HEK293 (cell line): ENCODE data around the gene MAP7.
A peak's percentile ranks its signal among the peaks of the same experiment; 100 is the strongest.

ENCODE experiments used
- CTCF ChIA-PET: fragments of 350-600 bp; formaldehyde crosslinking; extraction: SDS; loops from one replicate; lab custom pipeline; 2021; ENCODE audit warnings: antibody characterized with exemption; lab: Yijun Ruan, JAX
- POLR2A ChIA-PET: fragments of 300-600 bp; formaldehyde crosslinking; extraction: SDS; loops from one replicate; lab custom pipeline; 2020; ENCODE audit warnings: antibody characterized with exemption, inconsistent platforms; lab: Yijun Ruan, JAX
- H3K27ac ChIP-seq: fragments of 200-500 bp; sonication (Bioruptor generic); 2 replicates; pipeline ENCODE4 v1.5.1; 2014; ENCODE audit warnings: low read depth, low read length, control low read depth, inconsistent platforms; ENCODE audit errors: extremely low read depth
- H3K36me3 ChIP-seq, 2 experiments: fragments of 200-500 bp in 1 of 2; sonication (Bioruptor generic) in 1 of 2; 1 replicate in 1 of 2; 2 replicates in 1 of 2; pipeline ENCODE4 v1.5.1; 2014 to 2017; ENCODE audit warnings: inconsistent platforms in 2 of 2, low read length in 2 of 2; ENCODE audit not compliant: control insufficient read depth in 2 of 2, insufficient read depth in 1 of 2
- H3K4me1 ChIP-seq: fragments of 200-500 bp; sonication (Bioruptor generic); 2 replicates; pipeline ENCODE4 v1.5.1; 2014; ENCODE audit warnings: mild to moderate bottlenecking, low read length, inconsistent platforms; ENCODE audit not compliant: control insufficient read depth, insufficient read depth
- H3K4me3 ChIP-seq: 2 replicates; pipeline ENCODE4 v1.5.1; 2011; ENCODE audit warnings: low read depth, mild to moderate bottlenecking, control low read depth, low read length, moderate library complexity
- H3K9me3 ChIP-seq: fragments of 200-500 bp; sonication (Bioruptor generic); 2 replicates; pipeline ENCODE4 v1.5.1; 2014; ENCODE audit warnings: low read depth, low read length, inconsistent platforms; ENCODE audit not compliant: control insufficient read depth, insufficient read depth
- EGR2 ChIP-seq: fragments of 450-650 bp; formaldehyde crosslinking; IDR thresholded peaks from 2 replicates; pipeline ENCODE4 v1.5.1; 2016; ENCODE audit warnings: low read depth, missing biosample characterization, missing genetic modification characterization
- GLI4 ChIP-seq: fragments of 450-650 bp; formaldehyde crosslinking; IDR thresholded peaks from 2 replicates; pipeline ENCODE4 v1.5.1; 2016; ENCODE audit warnings: missing biosample characterization, missing genetic modification characterization
- GLIS1 ChIP-seq: fragments of 450-650 bp; formaldehyde crosslinking; IDR thresholded peaks from 2 replicates; pipeline ENCODE4 v1.5.1; 2016; ENCODE audit warnings: missing biosample characterization, missing genetic modification characterization
- GLIS2 ChIP-seq: fragments of 450-650 bp; formaldehyde crosslinking; IDR thresholded peaks from 2 replicates; pipeline ENCODE4 v1.5.1; 2016; ENCODE audit warnings: missing biosample characterization, missing genetic modification characterization
- OVOL3 ChIP-seq: fragments of 450-650 bp; formaldehyde crosslinking; IDR thresholded peaks from 2 replicates; pipeline ENCODE4 v1.5.1; 2016; ENCODE audit warnings: missing biosample characterization, missing genetic modification characterization
- SCRT2 ChIP-seq: fragments of 450-650 bp; formaldehyde crosslinking; IDR thresholded peaks from 2 replicates; pipeline ENCODE4 v1.5.1; 2016; ENCODE audit warnings: missing biosample characterization, missing genetic modification characterization
- SETDB1 ChIP-seq: IDR thresholded peaks from one replicate; pipeline ENCODE4 v1.6.1; 2017; ENCODE audit warnings: mild to moderate bottlenecking, low read length, moderate library complexity, mixed read lengths; ENCODE audit not compliant: insufficient read length
- ZBTB17 ChIP-seq: fragments of 450-650 bp; formaldehyde crosslinking; IDR thresholded peaks from 2 replicates; pipeline ENCODE4 v1.5.1; 2016; ENCODE audit warnings: missing biosample characterization, missing genetic modification characterization
- ZFP3 ChIP-seq: fragments of 450-650 bp; formaldehyde crosslinking; IDR thresholded peaks from 2 replicates; pipeline ENCODE4 v1.5.1; 2016; ENCODE audit warnings: low read depth, missing biosample characterization, missing genetic modification characterization
- ZNF2 ChIP-seq: fragments of 450-650 bp; formaldehyde crosslinking; IDR thresholded peaks from 2 replicates; pipeline ENCODE4 v1.5.1; 2016; ENCODE audit warnings: missing biosample characterization, missing genetic modification characterization
- ZNF350 ChIP-seq: fragments of 450-650 bp; formaldehyde crosslinking; IDR thresholded peaks from 2 replicates; pipeline ENCODE4 v1.5.0; 2017; ENCODE audit warnings: missing biosample characterization, mild to moderate bottlenecking, missing genetic modification characterization
- ZNF354C ChIP-seq: fragments of 450-650 bp; formaldehyde crosslinking; IDR thresholded peaks from 2 replicates; pipeline ENCODE4 v1.5.1; 2016; ENCODE audit warnings: missing biosample characterization, missing genetic modification characterization, low read depth, borderline replicate concordance
- ZNF426 ChIP-seq: fragments of 450-650 bp; formaldehyde crosslinking; IDR thresholded peaks from 2 replicates; pipeline ENCODE4 v1.5.1; 2017; ENCODE audit warnings: missing biosample characterization, missing genetic modification characterization, mild to moderate bottlenecking, inconsistent platforms, moderate library complexity
- ZNF48 ChIP-seq: fragments of 450-650 bp; formaldehyde crosslinking; IDR thresholded peaks from 2 replicates; pipeline ENCODE4 v1.5.1; 2016; ENCODE audit warnings: missing biosample characterization, missing genetic modification characterization
- ZNF510 ChIP-seq: fragments of 450-650 bp; formaldehyde crosslinking; IDR thresholded peaks from 2 replicates; pipeline ENCODE4 v1.5.1; 2018; ENCODE audit warnings: mild to moderate bottlenecking, missing genetic modification characterization, missing biosample characterization; ENCODE audit not compliant: insufficient replicate concordance
- ZNF610 ChIP-seq: fragments of 450-650 bp; formaldehyde crosslinking; IDR thresholded peaks from 2 replicates; pipeline ENCODE4 v1.5.1; 2016; ENCODE audit warnings: missing biosample characterization, missing genetic modification characterization, borderline replicate concordance
- ZNF621 ChIP-seq: fragments of 450-650 bp; formaldehyde crosslinking; IDR thresholded peaks from 2 replicates; pipeline ENCODE4 v1.5.1; 2017; ENCODE audit warnings: missing biosample characterization, missing genetic modification characterization
- ZNF623 ChIP-seq: fragments of 450-650 bp; formaldehyde crosslinking; IDR thresholded peaks from 2 replicates; pipeline ENCODE4 v1.5.1; 2016; ENCODE audit warnings: missing biosample characterization, missing genetic modification characterization
- ZNF624 ChIP-seq: fragments of 450-650 bp; formaldehyde crosslinking; IDR thresholded peaks from 2 replicates; pipeline ENCODE4 v1.5.1; 2017; ENCODE audit warnings: missing biosample characterization, missing genetic modification characterization
- ZNF776 ChIP-seq: fragments of 450-650 bp; formaldehyde crosslinking; IDR thresholded peaks from 2 replicates; pipeline ENCODE4 v1.5.0; 2017; ENCODE audit warnings: missing biosample characterization, missing genetic modification characterization, borderline replicate concordance
- TF ChIP-seq, protein P1 (sequence below): sonication (generic); formaldehyde crosslinking; IDR thresholded peaks from 2 replicates; pipeline ENCODE4 v1.8.1; 2022; ENCODE audit warnings: mild to moderate bottlenecking, moderate library complexity, missing genetic modification reagents
- TF ChIP-seq, protein P2 (sequence below): fragments of 450-650 bp; formaldehyde crosslinking; IDR thresholded peaks from 2 replicates; pipeline ENCODE4 v1.5.1; 2016; ENCODE audit warnings: missing biosample characterization, missing genetic modification characterization
- TF ChIP-seq, protein P3 (sequence below): fragments of 450-650 bp; formaldehyde crosslinking; IDR thresholded peaks from 2 replicates; pipeline ENCODE4 v1.5.1; 2016; ENCODE audit warnings: missing biosample characterization, missing genetic modification characterization

The MAP7 gene

DNA sequence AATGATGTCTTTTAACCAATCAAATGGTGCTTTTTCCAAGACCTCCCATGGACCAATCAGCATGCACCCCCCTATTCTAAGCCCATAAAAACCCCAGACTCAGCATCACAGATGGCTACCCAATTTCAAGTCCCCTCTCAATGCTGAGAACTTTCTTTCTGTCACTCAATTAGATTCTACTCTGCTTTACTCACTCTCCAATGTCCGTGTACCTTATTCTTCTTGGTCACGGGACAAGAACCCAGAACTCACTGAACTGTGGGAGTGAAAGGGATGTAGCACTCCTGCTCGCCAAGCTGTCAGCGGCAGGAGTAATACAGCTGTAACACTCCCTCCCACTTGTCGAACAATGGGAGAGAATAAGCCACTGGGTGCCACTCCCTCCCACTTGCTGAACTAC lies 20.8 kb upstream of the MAP7 start:
- peak; percentile 92 for TF ChIP-seq SETDB1
- no peak for TF ChIP-seq GLI4 (tag by site-specific recombination)
- Histone ChIP-seq H3K9me3 (no peaks in the 10 kb centered on the region), H3K27ac (no peak overlapping the region), H3K4me1 (peaks cover 6% of the 10 kb centered on the region; the same call in 1 of the 2 replicates), H3K4me3 (no peak overlapping the region), H3K36me3 (peaks cover 0 to 7% of the 10 kb centered on the region in 2 experiments; a peak in 1 of 3 replicates)
- CTCF ChIA-PET = no interaction called here
- POLR2A ChIA-PET = no interaction called here

DNA sequence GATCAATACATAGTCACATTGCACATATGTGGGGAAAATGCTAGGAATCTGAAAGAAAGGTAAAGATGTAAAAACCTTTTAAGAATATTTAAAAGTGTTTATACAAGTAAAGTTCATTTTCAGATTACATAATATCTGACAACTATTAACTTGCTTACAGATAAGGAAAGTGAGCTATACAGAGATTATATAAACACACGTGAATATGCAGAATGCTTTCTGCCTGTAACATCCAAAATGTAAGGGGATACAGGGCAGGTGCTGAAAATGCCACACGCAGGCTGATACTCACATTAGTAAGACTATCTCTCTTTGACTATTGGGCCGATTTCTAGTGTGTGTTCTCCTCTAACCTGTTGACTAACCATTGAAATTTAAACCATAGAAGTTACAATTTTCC lies 17.9 kb upstream of the MAP7 start:
- POLR2A ChIA-PET = no interaction called here
- no peaks in the 10 kb centered on the region for H3K36me3 ChIP-seq
- H3K4me1 ChIP-seq = peaks cover 22% of the 10 kb centered on the region
- CTCF ChIA-PET = interaction anchor here (1.8 kb wide), 1 partner anchor 18 kb away, joined by 8 read pairs; the partner anchor contains the start of gene MAP7
- H3K9me3 ChIP-seq = no peaks in the 10 kb centered on the region
- TF ChIP-seq ZNF624 (tag by site-specific recombination) = no peak
- no peak for TF ChIP-seq ZNF776 (tag by site-specific recombination)
- TF ChIP-seq EGR2 (tag by site-specific recombination) = no peak
- TF ChIP-seq SCRT2 (tag by site-specific recombination) = peak; percentile 68; the same call in 1 of the 2 replicates
- H3K27ac ChIP-seq = no peak overlapping the region
- H3K4me3 ChIP-seq = no peak overlapping the region

DNA sequence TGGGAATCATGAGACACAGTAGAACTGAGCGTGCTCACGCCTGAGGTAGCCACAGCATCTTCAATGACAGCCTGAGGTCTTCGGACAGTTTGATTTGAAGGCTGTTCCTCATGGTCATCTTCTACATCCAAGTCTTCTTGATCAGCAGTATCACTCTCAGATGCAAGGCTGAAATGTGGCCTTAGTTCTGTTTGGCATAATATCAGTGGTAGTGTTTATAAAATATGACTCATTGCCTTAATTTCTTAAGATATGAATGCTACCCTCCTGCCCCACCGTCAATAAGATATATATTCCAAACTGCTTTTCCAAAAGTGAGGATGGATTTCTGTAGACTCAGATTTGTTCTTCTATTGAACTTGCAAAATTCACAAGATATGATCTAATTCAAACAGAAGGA lies 17.5 kb upstream of the MAP7 start:
- POLR2A ChIA-PET = no interaction called here
- TF ChIP-seq ZNF48 (tag by site-specific recombination) (no peak), ZNF350 (tag by site-specific recombination) (no peak), ZFP3 (no peak), ZNF354C (tag by site-specific recombination) (no peak), ZNF621 (no peak), ZNF426 (tag by site-specific recombination) (no peak), OVOL3 (tag by site-specific recombination) (no peak), ZNF510 (tag by site-specific recombination) (no peak), ZBTB17 (tag by site-specific recombination) (no peak), GLIS1 (tag by site-specific recombination) (no peak), GLIS2 (tag by site-specific recombination) (no peak), ZNF610 (tag by site-specific recombination) (no peak), ZNF623 (tag by site-specific recombination) (no peak), ZNF2 (tag by site-specific recombination) (no peak)
- TF ChIP-seq, protein P1, sequence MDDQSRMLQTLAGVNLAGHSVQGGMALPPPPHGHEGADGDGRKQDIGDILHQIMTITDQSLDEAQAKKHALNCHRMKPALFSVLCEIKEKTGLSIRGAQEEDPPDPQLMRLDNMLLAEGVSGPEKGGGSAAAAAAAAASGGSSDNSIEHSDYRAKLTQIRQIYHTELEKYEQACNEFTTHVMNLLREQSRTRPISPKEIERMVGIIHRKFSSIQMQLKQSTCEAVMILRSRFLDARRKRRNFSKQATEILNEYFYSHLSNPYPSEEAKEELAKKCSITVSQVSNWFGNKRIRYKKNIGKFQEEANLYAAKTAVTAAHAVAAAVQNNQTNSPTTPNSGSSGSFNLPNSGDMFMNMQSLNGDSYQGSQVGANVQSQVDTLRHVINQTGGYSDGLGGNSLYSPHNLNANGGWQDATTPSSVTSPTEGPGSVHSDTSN (CRISPR knock-in tag) = no peak
- TF ChIP-seq, protein P2, sequence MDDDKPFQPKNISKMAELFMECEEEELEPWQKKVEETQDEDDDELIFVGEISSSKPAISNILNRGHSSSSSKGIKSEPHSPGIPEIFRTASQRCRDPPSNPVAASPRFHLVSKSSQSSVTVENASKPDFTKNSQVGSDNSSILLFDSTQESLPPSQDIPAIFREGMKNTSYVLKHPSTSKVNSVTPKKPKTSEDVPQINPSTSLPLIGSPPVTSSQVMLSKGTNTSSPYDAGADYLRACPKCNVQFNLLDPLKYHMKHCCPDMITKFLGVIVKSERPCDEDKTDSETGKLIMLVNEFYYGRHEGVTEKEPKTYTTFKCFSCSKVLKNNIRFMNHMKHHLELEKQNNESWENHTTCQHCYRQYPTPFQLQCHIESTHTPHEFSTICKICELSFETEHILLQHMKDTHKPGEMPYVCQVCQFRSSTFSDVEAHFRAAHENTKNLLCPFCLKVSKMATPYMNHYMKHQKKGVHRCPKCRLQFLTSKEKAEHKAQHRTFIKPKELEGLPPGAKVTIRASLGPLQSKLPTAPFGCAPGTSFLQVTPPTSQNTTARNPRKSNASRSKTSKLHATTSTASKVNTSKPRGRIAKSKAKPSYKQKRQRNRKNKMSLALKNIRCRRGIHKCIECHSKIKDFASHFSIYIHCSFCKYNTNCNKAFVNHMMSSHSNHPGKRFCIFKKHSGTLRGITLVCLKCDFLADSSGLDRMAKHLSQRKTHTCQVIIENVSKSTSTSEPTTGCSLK (tag by site-specific recombination) = no peak
- TF ChIP-seq, protein P3, sequence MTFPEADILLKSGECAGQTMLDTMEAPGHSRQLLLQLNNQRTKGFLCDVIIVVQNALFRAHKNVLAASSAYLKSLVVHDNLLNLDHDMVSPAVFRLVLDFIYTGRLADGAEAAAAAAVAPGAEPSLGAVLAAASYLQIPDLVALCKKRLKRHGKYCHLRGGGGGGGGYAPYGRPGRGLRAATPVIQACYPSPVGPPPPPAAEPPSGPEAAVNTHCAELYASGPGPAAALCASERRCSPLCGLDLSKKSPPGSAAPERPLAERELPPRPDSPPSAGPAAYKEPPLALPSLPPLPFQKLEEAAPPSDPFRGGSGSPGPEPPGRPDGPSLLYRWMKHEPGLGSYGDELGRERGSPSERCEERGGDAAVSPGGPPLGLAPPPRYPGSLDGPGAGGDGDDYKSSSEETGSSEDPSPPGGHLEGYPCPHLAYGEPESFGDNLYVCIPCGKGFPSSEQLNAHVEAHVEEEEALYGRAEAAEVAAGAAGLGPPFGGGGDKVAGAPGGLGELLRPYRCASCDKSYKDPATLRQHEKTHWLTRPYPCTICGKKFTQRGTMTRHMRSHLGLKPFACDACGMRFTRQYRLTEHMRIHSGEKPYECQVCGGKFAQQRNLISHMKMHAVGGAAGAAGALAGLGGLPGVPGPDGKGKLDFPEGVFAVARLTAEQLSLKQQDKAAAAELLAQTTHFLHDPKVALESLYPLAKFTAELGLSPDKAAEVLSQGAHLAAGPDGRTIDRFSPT (tag by site-specific recombination) = no peak
- no peak overlapping the region for H3K27ac ChIP-seq
- H3K9me3 ChIP-seq = no peaks in the 10 kb centered on the region
- H3K36me3 ChIP-seq = no peaks in the 10 kb centered on the region
- peaks cover 22% of the 10 kb centered on the region for H3K4me1 ChIP-seq
- CTCF ChIA-PET = interaction anchor here (0.7 to 1.8 kb wide), 3 partner anchors 13 to 41 kb away, joined by 3 to 8 read pairs (median 4); partner anchors contain the start of gene MAP7
- H3K4me3 ChIP-seq = no peak overlapping the region
